Vagina (tissue), 2 donors: Measurements from ENCODE around the gene NPBWR2. TPM values are rescaled to one million over a fixed set of nuclear protein-coding genes. Genes with fewer than 3 reads are reported as not detected.

Source experiments
- DNase-seq, 2 donors: peaks; one replicate each; pipeline ENCODE4 v3.0.0-alpha.2; 2017; ENCODE audit errors: extremely low spot score in 2 of 2
- H3K27ac ChIP-seq: fragments of 200-600 bp; sonication (generic); one replicate; pipeline ENCODE4 v1.5.1; 2019
- H3K27me3 ChIP-seq: fragments of 200-600 bp; sonication (generic); one replicate; pipeline ENCODE4 v1.5.1; 2019
- H3K36me3 ChIP-seq, 2 donors: fragments of 200-600 bp; sonication (generic); one replicate each; pipeline ENCODE4 v1.5.1; 2017 to 2019
- H3K4me1 ChIP-seq: fragments of 200-600 bp; sonication (generic); one replicate; pipeline ENCODE4 v1.5.1; 2019
- H3K4me3 ChIP-seq, 2 donors: fragments of 200-600 bp; sonication (generic); 1 replicate in 1 of 2; 2 replicates in 1 of 2; pipeline ENCODE4 v1.5.1; 2016 to 2019
- H3K9me3 ChIP-seq: fragments of 200-600 bp; sonication (generic); one replicate; pipeline ENCODE4 v1.5.1; 2019
- POLR2A ChIP-seq, 2 donors: fragments of 450-650 bp; IDR thresholded peaks; one replicate each; pipeline ENCODE4 v1.6.1; 2017; ENCODE audit warnings: antibody characterized with exemption in 2 of 2, mild to moderate bottlenecking in 2 of 2, moderate library complexity in 2 of 2
- POLR2AphosphoS5 ChIP-seq, 2 donors: sonication (generic); formaldehyde crosslinking; IDR thresholded peaks; one replicate each; pipeline ENCODE4 v1.9.0; 2017; ENCODE audit warnings: antibody characterized with exemption in 2 of 2, mild to moderate bottlenecking in 2 of 2, low read depth in 1 of 2; ENCODE audit not compliant: insufficient read depth in 1 of 2
- intact Hi-C: fragments of 100-400 bp; cut with DNase I; formaldehyde crosslinking; loops from one replicate; pipeline ENCODE4 v1.15.1; 2023
- total RNA-seq: library from RNA; depleted of rRNA; stranded (reverse); fragments of >200 nt; gene quantifications from one replicate; pipeline ENCODE4 v1.2.3, GENCODE V29; 2016
- TF ChIP-seq, protein P1 (sequence below), 3 experiments: fragments of 450-650 bp in 2 of 3; fragments of 200-600 bp in 1 of 3; sonication (generic) in 1 of 3; IDR thresholded peaks; one replicate each; pipeline ENCODE4 v1.5.1; 2017 to 2019; ENCODE audit warnings: antibody characterized with exemption in 3 of 3, mild to moderate bottlenecking in 2 of 3, moderate library complexity in 2 of 3

The NPBWR2 gene
- total RNA-seq, 1 donor from 2014 or later = not detected

GRCh38 chr20:64112691-64113443 is 5.5 kb upstream of the NPBWR2 start:
- Histone ChIP-seq H3K4me1 (no peaks in the 10 kb centered on the region), H3K9me3 (no peaks in the 10 kb centered on the region), H3K27me3 (no peaks in the 10 kb centered on the region), H3K27ac (no peak overlapping the region), H3K36me3 (no peaks in the 10 kb centered on the region), H3K4me3 (no peak overlapping the region)
- no peak for DNase-seq
- intact Hi-C loops = no loop called here
- TF ChIP-seq POLR2A (IDR thresholded peaks at IDR 0.05) (no peak), POLR2AphosphoS5 (IDR thresholded peaks at IDR 0.05; ENCODE audit: insufficient read depth in 1 of 2, low read depth in 1 of 2) (no peak)
- TF ChIP-seq, protein P1, sequence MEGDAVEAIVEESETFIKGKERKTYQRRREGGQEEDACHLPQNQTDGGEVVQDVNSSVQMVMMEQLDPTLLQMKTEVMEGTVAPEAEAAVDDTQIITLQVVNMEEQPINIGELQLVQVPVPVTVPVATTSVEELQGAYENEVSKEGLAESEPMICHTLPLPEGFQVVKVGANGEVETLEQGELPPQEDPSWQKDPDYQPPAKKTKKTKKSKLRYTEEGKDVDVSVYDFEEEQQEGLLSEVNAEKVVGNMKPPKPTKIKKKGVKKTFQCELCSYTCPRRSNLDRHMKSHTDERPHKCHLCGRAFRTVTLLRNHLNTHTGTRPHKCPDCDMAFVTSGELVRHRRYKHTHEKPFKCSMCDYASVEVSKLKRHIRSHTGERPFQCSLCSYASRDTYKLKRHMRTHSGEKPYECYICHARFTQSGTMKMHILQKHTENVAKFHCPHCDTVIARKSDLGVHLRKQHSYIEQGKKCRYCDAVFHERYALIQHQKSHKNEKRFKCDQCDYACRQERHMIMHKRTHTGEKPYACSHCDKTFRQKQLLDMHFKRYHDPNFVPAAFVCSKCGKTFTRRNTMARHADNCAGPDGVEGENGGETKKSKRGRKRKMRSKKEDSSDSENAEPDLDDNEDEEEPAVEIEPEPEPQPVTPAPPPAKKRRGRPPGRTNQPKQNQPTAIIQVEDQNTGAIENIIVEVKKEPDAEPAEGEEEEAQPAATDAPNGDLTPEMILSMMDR (IDR thresholded peaks at IDR 0.05) = no peak

DNA sequence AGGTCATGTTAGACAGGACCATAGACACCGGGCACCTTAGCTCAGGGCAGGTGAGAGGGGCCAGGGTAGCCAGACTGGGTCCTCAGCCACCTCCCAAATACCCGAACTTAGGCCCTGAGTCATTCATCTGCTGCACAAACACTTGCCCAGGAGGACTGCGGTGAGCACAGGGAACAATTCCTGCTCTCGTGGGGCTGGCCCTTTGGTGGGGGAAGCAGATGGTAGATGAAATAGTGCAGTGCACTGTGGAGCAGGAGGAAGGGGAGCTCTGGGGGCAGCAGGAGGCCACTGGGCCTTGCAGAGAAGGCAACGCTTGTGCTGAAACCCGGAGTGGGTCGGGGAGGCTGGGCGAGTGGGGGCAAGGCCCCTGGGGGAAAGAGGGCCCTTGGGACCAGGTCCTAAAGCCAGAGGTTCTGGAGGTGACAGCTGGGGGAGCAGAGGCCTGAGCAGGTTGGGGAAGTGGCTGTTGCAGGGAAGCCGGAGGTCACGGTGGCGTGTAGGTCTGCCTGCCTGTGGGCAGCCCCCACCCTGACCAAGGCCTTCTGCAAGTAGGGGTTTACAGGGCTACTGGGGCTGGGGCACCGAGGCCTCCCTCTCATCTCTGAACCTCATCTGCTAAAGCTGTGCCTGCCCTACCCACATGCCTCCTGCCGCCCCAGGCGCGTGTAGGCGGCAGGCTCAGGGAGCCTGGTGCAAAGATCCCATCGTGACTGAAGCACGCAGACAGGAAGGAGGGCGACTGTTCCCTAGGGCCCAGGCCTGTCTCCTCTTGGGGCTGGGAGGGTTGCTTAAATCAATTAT is 4.7 kb upstream of the NPBWR2 start:
- no peaks in the 10 kb centered on the region for H3K9me3 ChIP-seq
- no peak overlapping the region for H3K4me3 ChIP-seq
- TF ChIP-seq, protein P1 (IDR thresholded peaks at IDR 0.05) = no peak
- TF ChIP-seq POLR2AphosphoS5 (IDR thresholded peaks at IDR 0.05; ENCODE audit: insufficient read depth in 1 of 2, low read depth in 1 of 2) (no peak), POLR2A (IDR thresholded peaks at IDR 0.05) (no peak)
- no peaks in the 10 kb centered on the region for H3K27me3 ChIP-seq
- no peak overlapping the region for H3K27ac ChIP-seq
- DNase-seq = no peak
- intact Hi-C loops = no loop called here
- H3K36me3 ChIP-seq = no peaks in the 10 kb centered on the region
- no peaks in the 10 kb centered on the region for H3K4me1 ChIP-seq

- intact Hi-C loops = no loop called here
- Histone ChIP-seq H3K27me3 (no peaks in the 10 kb centered on the region), H3K4me1 (no peaks in the 10 kb centered on the region), H3K27ac (no peak overlapping the region), H3K36me3 (no peaks in the 10 kb centered on the region), H3K4me3 (no peak overlapping the region), H3K9me3 (no peaks in the 10 kb centered on the region)
- TF ChIP-seq POLR2AphosphoS5 (IDR thresholded peaks at IDR 0.05; ENCODE audit: insufficient read depth in 1 of 2, low read depth in 1 of 2) (no peak), POLR2A (IDR thresholded peaks at IDR 0.05) (no peak)
- TF ChIP-seq, protein P1 (IDR thresholded peaks at IDR 0.05) = no peak
- no peak for DNase-seq
Measured at GRCh38 chr20:64110411-64111068, 3.2 kb upstream of the NPBWR2 start.

DNA sequence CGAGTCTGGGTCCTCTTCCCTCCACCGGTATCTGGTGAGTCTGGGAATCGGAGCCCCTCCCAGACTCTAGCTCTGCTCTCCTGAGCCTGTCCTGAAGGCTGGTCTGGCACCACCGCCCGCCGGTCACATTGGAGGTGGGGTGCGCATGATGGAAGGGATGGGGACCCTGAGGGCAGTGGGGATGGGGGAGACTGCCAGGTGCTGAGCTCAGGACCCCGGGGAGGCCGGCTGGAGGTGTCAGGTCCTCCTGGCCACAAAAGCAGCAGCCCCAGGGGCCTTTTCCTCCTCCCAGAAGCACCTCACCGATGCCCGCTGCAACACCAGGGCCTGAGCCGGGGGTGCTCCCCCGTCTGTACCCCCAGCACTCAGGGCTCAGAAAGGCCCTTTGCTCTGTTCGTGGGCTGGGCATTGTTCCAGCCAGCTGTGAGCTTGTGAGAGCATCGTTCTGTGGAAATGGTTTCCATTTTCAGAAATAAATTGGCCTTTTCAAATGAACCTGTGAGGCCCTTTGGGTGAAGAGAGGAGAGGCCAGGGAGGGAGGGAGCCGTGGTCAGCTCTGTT is 2.5 kb upstream of the NPBWR2 start:
- intact Hi-C loops = no loop called here
- DNase-seq = no peak
- H3K9me3 ChIP-seq = no peaks in the 10 kb centered on the region

More for the DNA sequence above, 2.5 kb upstream of the NPBWR2 start:
- H3K27me3 ChIP-seq = no peaks in the 10 kb centered on the region
- no peak overlapping the region for H3K4me3 ChIP-seq
- H3K4me1 ChIP-seq = no peaks in the 10 kb centered on the region
- TF ChIP-seq, protein P1 (IDR thresholded peaks at IDR 0.05) = no peak
- TF ChIP-seq POLR2AphosphoS5 (IDR thresholded peaks at IDR 0.05; ENCODE audit: insufficient read depth in 1 of 2, low read depth in 1 of 2) (no peak), POLR2A (IDR thresholded peaks at IDR 0.05) (no peak)
- no peaks in the 10 kb centered on the region for H3K36me3 ChIP-seq
- H3K27ac ChIP-seq = no peak overlapping the region
